Ishikawa (cell line): ENCODE measurements around the gene TCEA3.

Experiments used
- EP300 ChIP-seq: IDR thresholded peaks from 2 replicates; pipeline ENCODE4 v1.6.1; 2012; ENCODE audit warnings: borderline replicate concordance
- FOXM1 ChIP-seq: IDR thresholded peaks from 2 replicates; pipeline ENCODE4 v1.6.1; 2012; ENCODE audit warnings: low read depth, borderline replicate concordance
- RAD21 ChIP-seq: IDR thresholded peaks from 2 replicates; pipeline ENCODE4 v1.6.1; 2012; ENCODE audit warnings: low read depth
- YY1 ChIP-seq: IDR thresholded peaks from 2 replicates; pipeline ENCODE4 v1.6.1; 2012; ENCODE audit warnings: low read depth
- TF ChIP-seq, protein P1 (sequence below): IDR thresholded peaks from 2 replicates; pipeline ENCODE4 v1.6.1; 2012
- TF ChIP-seq, protein P2 (sequence below): IDR thresholded peaks from 2 replicates; pipeline ENCODE4 v1.6.1; 2012; ENCODE audit warnings: low read depth, mild to moderate bottlenecking

DNA sequence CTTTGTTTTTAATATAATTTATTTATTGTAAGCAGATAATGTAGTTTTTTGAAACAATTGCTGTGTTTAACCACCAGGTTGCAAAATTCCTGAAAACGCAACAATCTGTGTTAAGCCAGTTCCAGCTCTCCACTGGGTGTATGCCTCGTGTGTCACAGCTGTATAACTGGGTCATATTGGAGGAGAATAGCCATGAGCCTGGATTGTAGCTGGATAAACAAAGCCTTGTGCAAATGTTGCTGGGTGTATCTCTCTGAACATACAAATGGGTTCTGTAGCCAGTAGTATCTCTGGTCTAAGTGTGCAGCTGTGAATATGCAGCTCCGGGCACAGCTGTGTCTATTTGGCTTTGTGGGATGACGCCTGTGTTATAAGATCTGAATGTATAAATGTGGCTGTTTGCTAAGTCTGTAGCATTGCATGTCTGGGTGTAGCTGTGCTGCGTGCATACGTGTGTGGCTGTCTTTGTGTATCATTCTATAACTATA is 2.8 kb downstream of the TCEA3 start:
- TF ChIP-seq RAD21 (no peak), FOXM1 (no peak), YY1 (no peak), EP300 (no peak)
- TF ChIP-seq, protein P1, sequence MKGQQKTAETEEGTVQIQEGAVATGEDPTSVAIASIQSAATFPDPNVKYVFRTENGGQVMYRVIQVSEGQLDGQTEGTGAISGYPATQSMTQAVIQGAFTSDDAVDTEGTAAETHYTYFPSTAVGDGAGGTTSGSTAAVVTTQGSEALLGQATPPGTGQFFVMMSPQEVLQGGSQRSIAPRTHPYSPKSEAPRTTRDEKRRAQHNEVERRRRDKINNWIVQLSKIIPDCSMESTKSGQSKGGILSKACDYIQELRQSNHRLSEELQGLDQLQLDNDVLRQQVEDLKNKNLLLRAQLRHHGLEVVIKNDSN, result no peak
- TF ChIP-seq, protein P2, sequence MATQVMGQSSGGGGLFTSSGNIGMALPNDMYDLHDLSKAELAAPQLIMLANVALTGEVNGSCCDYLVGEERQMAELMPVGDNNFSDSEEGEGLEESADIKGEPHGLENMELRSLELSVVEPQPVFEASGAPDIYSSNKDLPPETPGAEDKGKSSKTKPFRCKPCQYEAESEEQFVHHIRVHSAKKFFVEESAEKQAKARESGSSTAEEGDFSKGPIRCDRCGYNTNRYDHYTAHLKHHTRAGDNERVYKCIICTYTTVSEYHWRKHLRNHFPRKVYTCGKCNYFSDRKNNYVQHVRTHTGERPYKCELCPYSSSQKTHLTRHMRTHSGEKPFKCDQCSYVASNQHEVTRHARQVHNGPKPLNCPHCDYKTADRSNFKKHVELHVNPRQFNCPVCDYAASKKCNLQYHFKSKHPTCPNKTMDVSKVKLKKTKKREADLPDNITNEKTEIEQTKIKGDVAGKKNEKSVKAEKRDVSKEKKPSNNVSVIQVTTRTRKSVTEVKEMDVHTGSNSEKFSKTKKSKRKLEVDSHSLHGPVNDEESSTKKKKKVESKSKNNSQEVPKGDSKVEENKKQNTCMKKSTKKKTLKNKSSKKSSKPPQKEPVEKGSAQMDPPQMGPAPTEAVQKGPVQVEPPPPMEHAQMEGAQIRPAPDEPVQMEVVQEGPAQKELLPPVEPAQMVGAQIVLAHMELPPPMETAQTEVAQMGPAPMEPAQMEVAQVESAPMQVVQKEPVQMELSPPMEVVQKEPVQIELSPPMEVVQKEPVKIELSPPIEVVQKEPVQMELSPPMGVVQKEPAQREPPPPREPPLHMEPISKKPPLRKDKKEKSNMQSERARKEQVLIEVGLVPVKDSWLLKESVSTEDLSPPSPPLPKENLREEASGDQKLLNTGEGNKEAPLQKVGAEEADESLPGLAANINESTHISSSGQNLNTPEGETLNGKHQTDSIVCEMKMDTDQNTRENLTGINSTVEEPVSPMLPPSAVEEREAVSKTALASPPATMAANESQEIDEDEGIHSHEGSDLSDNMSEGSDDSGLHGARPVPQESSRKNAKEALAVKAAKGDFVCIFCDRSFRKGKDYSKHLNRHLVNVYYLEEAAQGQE, result no peak
